GM19023 (cell line): Measurements from ENCODE around the gene C22orf31.

ENCODE experiments used
- ATAC-seq: cut with Tn5 transposase; IDR thresholded peaks from one replicate; pipeline ENCODE4 v1.9.1; 2021; ENCODE audit warnings: mild to moderate bottlenecking, moderate library complexity; ENCODE audit not compliant: unreplicated experiment

The C22orf31 gene

GRCh38 chr22:29030016-29030617, 31.5 kb downstream of the C22orf31 start:
- ATAC-seq: no peak

GRCh38 chr22:29029202-29030000, 32.2 kb downstream of the C22orf31 start:
- no peak for ATAC-seq

GRCh38 chr22:29028468-29028867, 33.2 kb downstream of the C22orf31 start:
- no peak for ATAC-seq

GRCh38 chr22:29026579-29026978, 35.1 kb downstream of the C22orf31 start:
- ATAC-seq: no peak

GRCh38 chr22:29023172-29023796, 38.3 kb downstream of the C22orf31 start:
- ATAC-seq: no peak

GRCh38 chr22:29022101-29022817, 39.4 kb downstream of the C22orf31 start:
- no peak for ATAC-seq

GRCh38 chr22:29018293-29019189, 43.1 kb downstream of the C22orf31 start:
- no peak for ATAC-seq

- no peak for ATAC-seq
Measured at GRCh38 chr22:29016067-29016938, 45.3 kb downstream of the C22orf31 start.

GRCh38 chr22:29014773-29015172, 46.9 kb downstream of the C22orf31 start:
- ATAC-seq: no peak

- ATAC-seq: no peak
Measured at GRCh38 chr22:29014293-29014692, 47.3 kb downstream of the C22orf31 start.

GRCh38 chr22:29012952-29013351, 48.7 kb downstream of the C22orf31 start:
- ATAC-seq: no peak

GRCh38 chr22:29012101-29012433, 49.6 kb downstream of the C22orf31 start:
- no peak for ATAC-seq

GRCh38 chr22:29011240-29012100, 50.2 kb downstream of the C22orf31 start:
- no peak for ATAC-seq

- no peak for ATAC-seq
Measured at GRCh38 chr22:29009148-29009547, 52.5 kb downstream of the C22orf31 start.
